NB4 (cell line): ENCODE results near the gene CERCAM.

Source experiments
- CTCF ChIP-seq: IDR thresholded peaks from one replicate; pipeline ENCODE4 v1.5.1; 2012; ENCODE audit warnings: low read depth, low read length
- MAX ChIP-seq: IDR thresholded peaks from 2 replicates; pipeline ENCODE4 v1.6.1; 2011; ENCODE audit warnings: low read depth, low read length
- MYC ChIP-seq: IDR thresholded peaks from 2 replicates; pipeline ENCODE4 v1.6.1; 2011; ENCODE audit warnings: low read depth, low read length
- POLR2A ChIP-seq: IDR thresholded peaks from 2 replicates; pipeline ENCODE4 v1.6.1; 2011; ENCODE audit warnings: mild to moderate bottlenecking; ENCODE audit not compliant: insufficient read length; ENCODE audit errors: extremely low read depth

GRCh38 chr9:128428644-128429512, 8.2 kb downstream of the CERCAM start:
- TF ChIP-seq CTCF (no peak), POLR2A (peak; percentile 55), MAX (peak; percentile 44; the same call in 1 of the 2 replicates), MYC (peak; percentile 43)
